ENCODE measurements around the gene STAC2. TPM values are rescaled to one million over a fixed set of nuclear protein-coding genes. Genes with fewer than 3 reads are reported as not detected.

Gene STAC2
- total RNA-seq, 1 experiment from 2014 or later: 0.03 TPM

DNA sequence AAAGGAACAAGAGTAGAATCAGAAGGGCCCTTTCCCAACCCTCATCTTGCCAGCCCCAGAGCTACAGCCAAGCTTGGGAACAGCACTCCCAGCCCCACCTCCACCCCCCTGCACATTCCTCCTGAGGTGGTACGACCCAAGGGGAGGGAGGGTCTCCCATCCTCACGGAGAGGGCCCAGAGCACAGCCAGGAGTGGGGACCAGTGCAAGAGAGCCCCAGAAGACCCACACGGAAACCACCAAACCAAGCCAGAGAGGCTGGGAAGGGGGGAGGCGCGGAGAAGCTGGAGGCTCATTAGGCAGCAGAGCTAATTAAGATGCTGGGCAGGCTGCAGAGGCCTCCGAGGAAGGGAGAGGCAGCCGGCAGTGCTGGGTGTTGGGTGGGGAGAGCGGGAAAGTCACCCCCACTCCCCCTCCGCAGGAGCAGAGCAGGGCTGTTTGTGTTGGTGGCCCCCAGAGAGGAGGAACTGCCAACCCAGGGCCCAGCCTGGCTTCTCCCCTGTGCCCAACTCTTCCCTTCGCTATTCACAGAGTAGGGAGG, 30.7 kb downstream of the STAC2 start:
- in situ Hi-C loops (cut with HindIII; ENCODE audit: low sequenced_read_pairs): loop anchor here (25.0 kb wide), 1 partner anchor 133 kb away; no protein-coding TSS in a partner anchor

DNA sequence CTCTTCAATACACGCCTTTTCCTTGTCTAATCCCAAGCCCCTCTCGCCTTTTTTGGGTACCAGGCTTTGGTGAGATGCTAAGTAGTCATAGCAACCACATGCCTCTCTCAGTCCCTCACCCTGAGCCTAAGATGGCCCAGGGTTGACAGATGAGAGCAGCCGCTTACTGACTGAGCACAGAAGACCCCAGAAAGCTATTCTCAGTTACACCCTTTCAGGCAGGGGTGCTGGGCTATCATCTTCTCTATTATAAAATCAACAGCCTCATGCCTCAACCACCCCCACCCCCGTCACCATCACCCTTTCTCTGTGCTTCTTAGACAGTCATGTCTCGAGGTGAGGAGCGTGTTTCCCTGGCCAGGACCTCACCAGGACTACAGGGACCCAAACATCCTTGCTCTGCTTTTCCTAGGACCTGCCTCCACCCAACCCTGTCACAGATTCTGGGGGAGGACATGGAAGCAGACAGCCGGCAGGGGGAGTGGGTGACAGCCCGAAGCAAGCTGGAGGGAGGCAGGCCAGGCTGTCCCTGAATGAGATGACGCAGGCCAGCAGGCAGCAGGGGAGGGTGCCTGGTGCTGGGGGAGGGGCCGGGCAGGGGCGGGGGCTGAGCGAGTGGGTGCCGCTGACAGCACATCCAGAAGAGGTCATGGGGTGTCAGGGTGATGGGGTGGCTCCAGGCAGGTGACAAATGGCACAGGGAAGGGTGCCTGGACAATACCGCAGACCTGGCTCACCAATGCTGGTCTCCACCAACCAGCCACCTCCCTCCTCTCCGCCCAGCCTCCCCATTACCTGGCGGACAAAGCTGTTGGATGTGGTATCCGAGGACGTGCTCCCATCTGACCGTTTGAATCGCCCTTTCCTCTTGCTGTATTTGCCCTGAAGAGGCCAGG, 31.4 kb downstream of the STAC2 start:
- in situ Hi-C loops (cut with HindIII; ENCODE audit: low sequenced_read_pairs): loop anchor here (25.0 kb wide), 1 partner anchor 132 kb away; no protein-coding TSS in a partner anchor
- peak; percentile 88 for DNase-seq (ENCODE audit: low spot score)

More for the DNA sequence above, 30.7 kb downstream of the STAC2 start:
- DNase-seq (ENCODE audit: low spot score): peak; percentile 63

GRCh38 chr17:39193346-39193745, 32.4 kb downstream of the STAC2 start:
- no peak for DNase-seq (ENCODE audit: low spot score)
- in situ Hi-C loops (cut with HindIII; ENCODE audit: low sequenced_read_pairs): loop anchor here (25.0 kb wide), 1 partner anchor 131 kb away; no protein-coding TSS in a partner anchor

GRCh38 chr17:39192901-39193300, 32.8 kb downstream of the STAC2 start:
- DNase-seq (ENCODE audit: low spot score): no peak
- in situ Hi-C loops (cut with HindIII; ENCODE audit: low sequenced_read_pairs): loop anchor here (25.0 kb wide), 1 partner anchor 131 kb away; no protein-coding TSS in a partner anchor

- DNase-seq (ENCODE audit: low spot score): no peak
- in situ Hi-C loops (cut with HindIII; ENCODE audit: low sequenced_read_pairs): loop anchor here (25.0 kb wide), 1 partner anchor 130 kb away; no protein-coding TSS in a partner anchor
Observed at GRCh38 chr17:39191750-39192510, 33.8 kb downstream of the STAC2 start.

DNA sequence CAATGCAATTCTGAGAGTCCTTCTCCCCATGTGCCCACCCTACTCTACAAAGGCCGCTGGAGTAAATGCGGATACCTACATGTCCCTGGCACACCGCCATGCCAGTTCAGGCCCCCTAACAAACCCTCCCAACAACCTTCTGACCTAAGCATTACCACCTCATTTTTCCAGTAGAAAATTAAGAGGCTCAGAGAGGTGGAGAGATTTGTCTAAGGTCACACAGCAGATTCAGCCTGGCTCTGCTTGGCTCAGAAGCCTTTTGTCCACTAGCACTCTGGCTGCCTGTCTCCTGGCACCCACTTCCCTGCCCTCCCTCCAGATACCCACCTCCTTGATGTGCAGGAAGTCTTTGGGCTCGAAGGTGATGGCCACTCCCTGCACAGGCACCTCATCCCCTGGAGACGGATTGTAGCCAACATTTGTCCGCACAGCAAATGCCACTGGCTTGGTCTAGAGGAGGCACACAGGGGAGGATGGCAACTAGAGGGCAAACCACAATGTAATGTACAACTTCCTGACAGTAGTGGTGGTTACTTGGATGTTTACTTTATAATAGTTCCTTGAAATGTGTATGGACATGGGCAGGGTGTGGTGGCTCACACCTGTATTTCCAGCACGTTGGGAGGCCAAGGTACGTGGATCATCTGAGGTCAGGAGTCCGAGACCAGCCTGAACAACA, 38.5 kb downstream of the STAC2 start:
- in situ Hi-C loops (cut with HindIII; ENCODE audit: low sequenced_read_pairs): loop anchor here (25.0 kb wide), 1 partner anchor 125 kb away; no protein-coding TSS in a partner anchor
- DNase-seq (ENCODE audit: low spot score): no peak

- no peak for DNase-seq (ENCODE audit: low spot score)
- in situ Hi-C loops (cut with HindIII; ENCODE audit: low sequenced_read_pairs): loop anchor here (25.0 kb wide), 1 partner anchor 124 kb away; no protein-coding TSS in a partner anchor
Observed at GRCh38 chr17:39186481-39187002, 39.2 kb downstream of the STAC2 start.

- no peak for DNase-seq (ENCODE audit: low spot score)
- in situ Hi-C loops (cut with HindIII; ENCODE audit: low sequenced_read_pairs): loop anchor here (25.0 kb wide), 1 partner anchor 121 kb away; no protein-coding TSS in a partner anchor
Observed at GRCh38 chr17:39183720-39184119, 42.0 kb downstream of the STAC2 start.

- in situ Hi-C loops (cut with HindIII; ENCODE audit: low sequenced_read_pairs): loop anchor here (25.0 kb wide), 1 partner anchor 121 kb away; no protein-coding TSS in a partner anchor
Observed at GRCh38 chr17:39183045-39183444, 42.7 kb downstream of the STAC2 start.

DNA sequence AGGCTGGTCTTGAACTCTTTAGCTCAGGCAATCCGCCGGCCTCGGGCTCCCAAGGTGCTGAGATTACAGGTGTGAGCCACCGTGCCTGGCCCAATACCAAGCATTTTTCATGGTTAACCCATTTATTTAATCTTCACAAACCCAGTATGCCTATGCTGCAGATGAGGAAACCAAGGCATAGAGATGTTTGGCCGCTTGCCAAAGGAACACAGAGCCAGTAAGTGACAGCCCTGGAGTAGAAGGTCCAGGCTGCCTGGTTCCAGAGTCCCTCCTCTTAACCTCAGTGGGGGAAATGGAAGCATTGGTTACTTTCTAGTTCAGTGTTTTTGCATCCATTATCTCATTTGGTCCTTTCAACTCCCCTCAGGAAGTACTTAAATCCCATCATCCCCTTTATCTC, 44.4 kb downstream of the STAC2 start:
- no peak for DNase-seq (ENCODE audit: low spot score)
- in situ Hi-C loops (cut with HindIII; ENCODE audit: low sequenced_read_pairs): loop anchor here (25.0 kb wide), 1 partner anchor 119 kb away; no protein-coding TSS in a partner anchor

More at GRCh38 chr17:39183045-39183444, 42.7 kb downstream of the STAC2 start:
- DNase-seq (ENCODE audit: low spot score): no peak

GRCh38 chr17:39178536-39178935, 47.2 kb downstream of the STAC2 start:
- no peak for DNase-seq (ENCODE audit: low spot score)

DNA sequence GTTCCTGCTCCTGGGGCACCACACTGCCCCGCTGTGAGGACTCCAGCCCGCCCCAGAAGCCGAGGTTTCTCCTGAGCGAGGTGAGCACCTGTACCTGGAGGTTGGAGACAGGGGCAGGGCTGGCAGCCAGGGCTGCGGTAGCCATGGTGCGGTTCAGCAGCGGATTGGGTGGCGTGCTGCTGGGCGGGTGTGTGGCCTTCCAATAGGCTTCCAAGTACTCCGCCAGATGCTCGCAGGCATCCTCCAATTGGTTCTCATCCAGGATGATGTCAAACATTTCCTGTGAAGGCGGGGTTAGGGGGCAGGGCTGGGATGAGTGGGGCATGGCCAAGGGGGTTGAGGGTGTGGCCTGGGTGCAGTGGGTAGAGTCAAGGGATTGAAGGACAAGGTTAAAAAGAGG, 48.5 kb downstream of the STAC2 start:
- in situ Hi-C loops (cut with HindIII; ENCODE audit: low sequenced_read_pairs): loop anchor here (25.0 kb wide), 1 partner anchor 115 kb away; no protein-coding TSS in a partner anchor

More at GRCh38 chr17:39178536-39178935, 47.2 kb downstream of the STAC2 start:
- in situ Hi-C loops (cut with HindIII; ENCODE audit: low sequenced_read_pairs): loop anchor here (25.0 kb wide), 1 partner anchor 116 kb away; no protein-coding TSS in a partner anchor

GRCh38 chr17:39175695-39176093, 50.1 kb downstream of the STAC2 start:
- DNase-seq (ENCODE audit: low spot score): no peak
- in situ Hi-C loops (cut with HindIII; ENCODE audit: low sequenced_read_pairs): loop anchor here (25.0 kb wide), 1 partner anchor 113 kb away; no protein-coding TSS in a partner anchor

More for the DNA sequence above, 48.5 kb downstream of the STAC2 start:
- DNase-seq (ENCODE audit: low spot score): peak; percentile 33

- DNase-seq (ENCODE audit: low spot score): peak; percentile 73
Observed at GRCh38 chr17:39174920-39175694, 50.6 kb downstream of the STAC2 start.

GRCh38 chr17:39173526-39174274, 52.0 kb downstream of the STAC2 start:
- DNase-seq (ENCODE audit: low spot score): no peak
- in situ Hi-C loops (cut with HindIII; ENCODE audit: low sequenced_read_pairs): no loop called here

More at GRCh38 chr17:39174920-39175694, 50.6 kb downstream of the STAC2 start:
- in situ Hi-C loops (cut with HindIII; ENCODE audit: low sequenced_read_pairs): loop anchor here (25.0 kb wide), 1 partner anchor 113 kb away; no protein-coding TSS in a partner anchor

DNA sequence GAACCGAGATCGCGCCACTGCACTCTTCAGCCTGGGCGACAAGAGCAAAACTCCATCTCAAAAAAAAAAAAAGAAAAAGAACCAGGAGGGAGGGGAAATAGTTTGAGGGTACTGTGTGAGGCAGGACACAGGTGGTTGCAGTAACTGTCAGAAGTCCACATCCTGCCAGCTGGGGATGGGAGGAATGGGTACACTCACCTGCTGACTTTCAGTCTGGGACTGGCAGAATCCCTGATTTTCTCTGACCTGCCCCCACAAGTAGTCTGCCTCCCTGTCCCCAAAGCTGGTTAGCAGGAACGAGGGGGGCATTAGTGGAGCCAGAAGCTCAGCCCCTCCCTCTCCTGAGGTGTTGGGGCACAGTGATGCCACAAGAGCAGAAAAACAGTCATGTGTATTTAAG, 52.7 kb downstream of the STAC2 start:
- DNase-seq (ENCODE audit: low spot score): no peak

DNA sequence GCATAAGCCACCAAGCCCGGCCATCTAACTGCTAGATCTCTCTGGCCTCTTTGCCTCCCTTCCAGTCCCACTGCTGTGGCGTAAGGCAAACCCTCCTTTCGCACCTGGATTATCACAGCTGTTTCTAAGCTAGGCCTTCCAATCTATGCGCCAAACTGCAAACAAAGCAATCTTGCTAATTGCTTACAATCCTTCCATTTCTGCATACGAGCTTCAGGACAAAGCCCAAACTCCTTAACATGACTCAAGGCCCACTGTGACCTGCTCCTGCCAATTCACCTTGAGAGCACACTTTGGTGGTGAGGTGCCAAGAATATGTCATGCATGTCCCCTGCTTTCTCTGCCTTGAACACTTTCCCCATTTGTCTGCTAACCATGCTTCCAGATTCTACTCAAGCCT, 53.8 kb downstream of the STAC2 start:
- in situ Hi-C loops (cut with HindIII; ENCODE audit: low sequenced_read_pairs): no loop called here

More for the DNA sequence above, 52.7 kb downstream of the STAC2 start:
- in situ Hi-C loops (cut with HindIII; ENCODE audit: low sequenced_read_pairs): no loop called here

More for the DNA sequence above, 53.8 kb downstream of the STAC2 start:
- no peak for DNase-seq (ENCODE audit: low spot score)
